DMS 273 treated with DMSO at 0.1 percent for 48 hours (cell line): ENCODE results near the gene EPHB2.
A peak's percentile ranks its signal among the peaks of the same experiment; 100 is the strongest.

Source experiments
- DNase-seq: peaks from one replicate; lab custom pipeline; 2025; lab: John Stamatoyannopoulos, UW

Gene EPHB2

GRCh38 chr1:22860883-22861385 is 150.3 kb downstream of the EPHB2 start:
- no peak for DNase-seq

- no peak for DNase-seq
Observed at GRCh38 chr1:22861764-22862440, 151.3 kb downstream of the EPHB2 start.

DNA sequence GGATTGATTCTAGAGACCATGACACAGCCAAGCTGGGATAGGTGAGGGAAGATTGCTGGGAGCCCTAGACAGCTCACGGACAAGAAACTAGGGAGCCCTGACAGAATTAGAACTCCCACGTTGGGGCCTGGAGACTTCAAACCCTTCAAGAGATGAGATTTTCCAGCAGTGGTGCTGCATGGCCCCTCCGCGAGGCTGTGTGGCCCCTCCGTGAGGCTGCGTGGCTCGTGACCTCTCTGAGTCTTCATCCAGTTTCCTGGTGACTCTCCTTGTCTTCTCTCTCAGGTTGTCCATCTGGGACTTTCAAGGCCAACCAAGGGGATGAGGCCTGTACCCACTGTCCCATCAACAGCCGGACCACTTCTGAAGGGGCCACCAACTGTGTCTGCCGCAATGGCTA is 152.1 kb downstream of the EPHB2 start:
- no peak for DNase-seq

GRCh38 chr1:22863766-22864165 is 153.1 kb downstream of the EPHB2 start:
- no peak for DNase-seq

DNA sequence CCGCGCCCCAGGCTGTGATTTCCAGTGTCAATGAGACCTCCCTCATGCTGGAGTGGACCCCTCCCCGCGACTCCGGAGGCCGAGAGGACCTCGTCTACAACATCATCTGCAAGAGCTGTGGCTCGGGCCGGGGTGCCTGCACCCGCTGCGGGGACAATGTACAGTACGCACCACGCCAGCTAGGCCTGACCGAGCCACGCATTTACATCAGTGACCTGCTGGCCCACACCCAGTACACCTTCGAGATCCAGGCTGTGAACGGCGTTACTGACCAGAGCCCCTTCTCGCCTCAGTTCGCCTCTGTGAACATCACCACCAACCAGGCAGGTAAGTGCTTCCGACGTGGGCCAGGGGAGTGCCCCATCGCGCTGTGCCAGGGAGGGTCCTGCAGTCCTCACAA is 154.2 kb downstream of the EPHB2 start:
- no peak for DNase-seq

GRCh38 chr1:22865736-22866135 is 155.1 kb downstream of the EPHB2 start:
- DNase-seq, result no peak

DNA sequence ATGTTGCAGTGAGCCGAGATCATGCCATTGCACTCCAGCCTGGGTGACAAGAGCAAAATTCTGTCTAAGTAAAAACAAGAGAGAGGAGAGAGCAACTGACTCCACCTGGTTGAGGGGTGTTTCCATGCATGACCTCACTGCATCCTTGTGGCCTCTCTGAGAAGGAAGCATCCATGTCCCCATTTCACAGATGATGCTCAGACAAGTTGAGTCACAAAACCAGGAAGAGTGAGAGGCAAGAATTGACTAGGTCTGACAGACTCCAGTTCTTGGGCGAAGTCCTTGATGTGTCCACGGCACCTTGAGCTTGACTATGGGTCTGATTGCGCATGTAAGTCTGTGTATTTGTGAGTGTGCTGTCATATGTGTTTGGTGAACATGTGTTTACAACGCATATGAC is 156.2 kb downstream of the EPHB2 start:
- no peak for DNase-seq

DNA sequence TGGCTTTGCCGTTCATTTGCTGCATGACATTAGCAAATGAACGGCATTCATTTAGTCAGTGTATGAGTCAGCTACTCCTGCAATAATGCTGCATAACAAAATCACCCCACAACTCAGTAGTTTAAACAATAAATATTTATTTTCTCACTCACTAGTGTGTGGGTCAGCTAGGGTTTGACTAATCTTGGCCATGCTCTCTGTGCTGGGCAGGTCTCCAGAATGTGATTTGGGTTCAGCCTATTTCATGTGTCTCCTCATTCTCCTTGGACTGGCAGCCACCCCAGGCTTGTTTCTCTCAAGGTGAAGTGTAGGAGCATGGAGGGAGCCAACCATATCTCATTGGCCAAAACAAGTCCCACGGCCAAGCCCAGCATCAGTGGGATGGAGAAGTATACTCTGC is 157.7 kb downstream of the EPHB2 start:
- no peak for DNase-seq

DNA sequence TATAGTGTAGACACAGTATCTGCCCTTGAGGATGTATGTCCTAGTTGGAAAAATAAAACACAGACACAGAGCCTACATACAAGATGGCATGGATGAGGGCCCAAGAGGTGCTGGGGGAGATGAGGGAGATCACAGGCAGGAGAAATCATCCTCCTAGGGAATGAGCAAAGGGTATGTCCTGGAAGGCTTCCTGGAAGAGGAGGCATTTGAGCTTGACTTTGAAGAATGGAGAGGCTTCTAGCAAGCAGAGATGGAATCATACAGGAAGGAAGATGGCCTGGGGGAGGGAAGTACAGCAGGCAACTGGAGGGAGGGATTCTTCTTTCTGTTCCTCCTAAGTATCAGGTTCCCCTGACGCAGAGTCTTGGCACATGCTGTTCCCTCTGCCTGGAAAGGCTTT is 158.7 kb downstream of the EPHB2 start:
- DNase-seq, result no peak

- DNase-seq, result peak; percentile 19
Observed at GRCh38 chr1:22870201-22870871, 159.7 kb downstream of the EPHB2 start.

DNA sequence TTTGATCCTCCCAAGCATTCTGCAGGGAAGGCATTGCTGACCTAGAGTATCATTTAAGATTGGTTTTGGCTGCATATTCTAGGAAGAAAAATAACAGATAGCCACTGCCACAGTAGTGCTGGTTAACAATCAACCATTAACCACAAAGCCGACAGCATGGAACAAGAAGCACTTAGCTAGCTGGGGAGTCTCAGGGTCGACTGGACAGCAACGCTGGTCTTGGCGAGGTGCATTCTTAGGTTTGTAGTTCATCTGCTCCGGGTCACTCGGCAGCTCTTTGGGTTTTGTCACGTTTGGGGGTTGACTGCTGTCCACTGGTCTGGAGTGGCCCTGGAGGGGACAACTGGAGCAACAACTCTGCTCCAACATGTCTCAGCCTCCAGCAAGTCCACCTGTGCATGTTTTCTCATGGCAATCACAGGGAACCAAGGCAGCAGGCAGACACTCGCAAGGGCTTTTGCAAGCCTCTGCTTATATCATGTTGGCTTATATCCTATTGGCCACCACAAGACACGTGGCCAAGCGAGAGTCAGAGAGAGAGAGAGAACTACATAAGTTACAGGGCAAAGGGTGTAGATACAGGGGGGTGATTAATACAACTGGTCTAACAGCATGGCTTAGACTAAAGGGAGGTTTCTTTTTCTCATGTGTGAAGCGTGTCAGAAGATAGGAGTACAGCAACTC is 162.5 kb downstream of the EPHB2 start:
- no peak for DNase-seq

- no peak for DNase-seq
Observed at GRCh38 chr1:22874785-22875184, 164.1 kb downstream of the EPHB2 start.

- DNase-seq, result no peak
Observed at GRCh38 chr1:22875241-22875640, 164.6 kb downstream of the EPHB2 start.

GRCh38 chr1:22875841-22876240 is 165.2 kb downstream of the EPHB2 start:
- no peak for DNase-seq

- no peak for DNase-seq
Observed at GRCh38 chr1:22876359-22877111, 165.9 kb downstream of the EPHB2 start.

DNA sequence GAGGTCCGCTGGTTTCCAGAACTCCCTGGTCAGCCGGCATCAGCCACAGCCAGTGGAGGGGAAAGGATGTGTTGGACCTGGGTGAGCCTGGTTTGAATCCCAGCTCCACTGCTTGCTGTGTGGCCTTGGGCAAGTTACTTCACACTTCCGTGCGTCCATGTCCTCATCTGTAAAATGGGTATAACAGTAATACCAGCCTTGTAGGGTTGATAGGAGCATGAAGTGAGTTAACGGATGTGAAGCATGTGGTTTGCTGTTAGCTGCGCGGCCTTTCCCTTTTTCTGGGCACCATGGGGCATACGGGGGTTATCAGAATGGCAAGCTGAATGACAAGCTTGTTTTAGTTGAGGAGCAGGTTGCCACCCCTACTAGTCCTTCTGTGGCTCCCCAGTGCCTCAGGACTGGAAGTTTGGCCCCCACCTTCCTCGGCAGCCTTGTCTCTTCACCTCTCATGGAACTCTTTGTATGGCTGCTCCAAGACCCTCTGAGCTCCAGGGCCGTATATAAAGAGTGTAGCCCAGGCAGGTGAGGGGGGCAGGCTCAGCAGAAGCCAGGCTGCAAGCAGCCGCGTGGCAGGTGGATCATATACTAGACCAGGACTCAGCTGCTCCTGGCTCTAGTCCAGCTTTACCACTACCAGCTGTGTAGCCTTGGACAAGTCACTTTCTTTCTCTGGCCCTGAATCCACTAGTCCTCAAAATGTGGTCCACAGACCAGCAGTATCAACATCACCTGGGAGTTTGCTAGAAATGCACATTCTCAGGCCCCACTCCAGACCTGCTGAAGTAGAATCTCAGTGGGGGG is 166.7 kb downstream of the EPHB2 start:
- DNase-seq, result no peak

DNA sequence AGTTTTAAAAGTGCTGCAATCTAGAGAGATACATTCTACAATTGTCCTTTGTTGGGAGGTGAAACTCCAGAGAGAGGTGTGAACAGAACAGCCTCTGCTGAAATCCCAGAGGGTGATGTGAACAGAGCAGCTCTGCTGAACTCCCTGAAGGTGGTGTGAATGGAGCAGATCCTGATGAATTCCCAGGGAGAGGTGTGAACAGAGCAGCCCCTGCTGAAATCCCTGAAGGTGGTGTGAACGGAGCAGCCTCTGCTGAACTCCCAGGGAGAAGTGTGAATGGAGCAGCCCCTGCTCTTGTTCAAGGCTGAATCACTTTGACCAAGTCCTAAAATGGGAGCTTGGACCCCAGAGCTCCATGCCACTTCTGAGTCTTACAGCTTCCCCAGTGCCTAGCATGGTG is 167.3 kb downstream of the EPHB2 start:
- no peak for DNase-seq

GRCh38 chr1:22878626-22879025 is 168.0 kb downstream of the EPHB2 start:
- no peak for DNase-seq

DNA sequence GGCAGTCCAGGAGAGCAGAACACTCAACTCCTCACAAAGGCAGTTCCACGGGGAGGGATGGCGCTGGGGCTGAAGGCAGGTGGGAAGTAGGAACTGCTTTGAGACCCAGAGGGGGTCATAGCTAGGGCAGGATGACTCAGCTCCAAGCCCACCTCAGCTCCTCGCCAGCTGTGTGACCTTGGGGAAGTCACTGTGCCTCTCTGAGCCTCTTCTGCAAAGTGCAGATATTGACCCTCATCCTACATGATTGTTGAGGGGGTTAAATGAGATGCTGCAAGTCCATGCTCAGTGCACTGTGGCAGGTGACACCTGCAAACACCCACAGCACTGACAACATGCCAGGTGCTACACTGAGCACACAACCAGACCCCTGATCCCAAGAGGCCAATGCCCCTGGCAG is 168.8 kb downstream of the EPHB2 start:
- no peak for DNase-seq

DNA sequence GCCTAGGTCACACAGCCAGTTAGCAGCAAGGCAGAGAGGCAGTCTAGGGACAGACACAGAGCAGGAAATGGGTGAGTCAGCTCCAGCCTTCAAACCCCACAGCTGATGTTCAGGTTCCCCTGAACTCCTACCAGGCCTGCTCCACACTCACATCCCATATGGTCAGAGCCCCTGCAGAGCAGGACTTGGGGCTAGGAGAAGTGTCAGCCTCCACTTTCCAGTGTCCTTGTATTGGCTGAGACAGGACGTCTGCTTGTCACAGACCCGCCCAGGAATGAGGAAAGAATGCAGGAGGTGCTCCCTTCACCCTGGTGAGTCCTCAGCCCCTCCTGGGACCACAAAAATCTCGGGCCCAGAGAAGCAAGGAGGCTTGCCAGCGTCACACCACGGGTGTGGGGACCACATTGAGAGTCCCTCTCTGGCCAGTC is 169.5 kb downstream of the EPHB2 start:
- no peak for DNase-seq

DNA sequence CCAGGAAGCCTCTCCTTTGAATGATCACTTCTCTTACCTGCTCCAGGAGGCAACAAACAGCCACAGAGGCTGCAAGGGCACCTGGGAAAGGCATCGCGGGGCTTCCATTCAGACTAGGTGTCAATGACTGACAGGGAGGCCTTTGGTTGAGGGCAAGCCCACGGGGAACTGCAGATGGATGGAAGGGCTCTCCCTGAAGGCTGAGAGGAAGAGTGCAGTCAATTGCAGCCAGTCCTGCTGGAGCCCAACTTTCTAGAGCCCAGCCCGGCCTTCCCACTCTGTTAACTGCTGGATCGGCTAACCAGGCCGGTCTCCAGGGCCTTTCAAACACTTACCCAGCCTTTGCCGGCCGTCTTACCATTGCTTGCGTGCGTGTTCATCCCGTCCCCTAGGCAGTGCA is 172.8 kb downstream of the EPHB2 start:
- no peak for DNase-seq
